HepG2 (cell line): Measurements from ENCODE around the gene FAM217B. TPM values are rescaled to one million over a fixed set of nuclear protein-coding genes. Genes with fewer than 3 reads are reported as not detected.

ENCODE experiments used
- ATAC-seq: fragments of 200-7000 bp; cut with Tn5 transposase; 3 replicates; pipeline ENCODE4 v1.9.1; 2020; ENCODE audit warnings: mild to moderate bottlenecking, moderate library complexity
- BruUV-seq: library from RNA; stranded (reverse); fragments of 400-500 nt; replicated peaks from 2 replicates; lab custom pipeline; 2021; lab: Mats Ljungman, UMichigan
- CTCF ChIA-PET: fragments of 300-600 bp; formaldehyde crosslinking; extraction: SDS; loops from one replicate; lab custom pipeline; 2021; ENCODE audit warnings: low total read pairs, inconsistent platforms, low intra/inter-chr PET ratio; lab: Yijun Ruan, JAX
- POLR2A ChIA-PET: fragments of 350-600 bp; sonication (Branson Sonifier 250); formaldehyde crosslinking; loops from one replicate; lab custom pipeline; 2020; ENCODE audit warnings: antibody characterized with exemption, inconsistent platforms; lab: Yijun Ruan, JAX
- DNase-seq: peaks from one replicate; pipeline ENCODE4 v3.0.0-alpha.2; 2015; ENCODE audit warnings: low spot score
- FAIRE-seq: peaks from 3 replicates; lab custom pipeline; 2011; peaks lifted over from hg19 to GRCh38; lab: Jason Lieb, UNC
- H2AFZ ChIP-seq: one replicate; pipeline ENCODE4 v1.6.1; 2011; ENCODE audit warnings: low read length, inconsistent platforms
- H3K27ac ChIP-seq: fragments of 300-600 bp; 3 replicates; pipeline ENCODE4 v1.8.0; 2011; ENCODE audit warnings: mixed run types, mild to moderate bottlenecking, mixed read lengths, low read length, inconsistent platforms; ENCODE audit not compliant: insufficient read depth; ENCODE audit errors: extremely low read length
- H3K27me3 ChIP-seq, 2 experiments: fragments of 200-600 bp in 1 of 2; 2 replicates in 1 of 2; 3 replicates in 1 of 2; pipeline versions ENCODE4 v1.6.0 to v1.8.0; 2011; ENCODE audit warnings: low read length in 2 of 2, mild to moderate bottlenecking in 2 of 2, moderate library complexity in 2 of 2, inconsistent platforms in 1 of 2; ENCODE audit not compliant: insufficient read depth in 2 of 2, control insufficient read depth in 1 of 2
- H3K36me3 ChIP-seq, 2 experiments: fragments of 200-600 bp in 1 of 2; replicated peaks in 1 of 2; 2 replicates in 1 of 2; 3 replicates in 1 of 2; pipeline versions ENCODE4 v1.5.1 to v1.8.0; 2011; ENCODE audit warnings: low read length in 2 of 2, inconsistent platforms in 1 of 2; ENCODE audit not compliant: insufficient read depth in 2 of 2, control insufficient read depth in 1 of 2
- H3K4me1 ChIP-seq: 2 replicates; pipeline ENCODE4 v1.5.1; 2012; ENCODE audit warnings: low read length, inconsistent platforms; ENCODE audit not compliant: insufficient read depth
- H3K4me2 ChIP-seq: 2 replicates; pipeline ENCODE4 v1.6.0; 2011; ENCODE audit warnings: low read depth, low read length, inconsistent platforms
- H3K4me3 ChIP-seq, 3 experiments: fragments of 200-600 bp in 1 of 3; sonication (generic), shearing (Covaris generic) in 1 of 3; replicated peaks in 1 of 3; 2 replicates each; pipeline ENCODE4 v1.5.1; 2011 to 2016; ENCODE audit warnings: low read length in 3 of 3, inconsistent platforms in 2 of 3, low read depth in 2 of 3, mild to moderate bottlenecking in 2 of 3, control low read depth in 1 of 3, mixed read lengths in 1 of 3; ENCODE audit not compliant: insufficient read depth in 1 of 3
- H3K79me2 ChIP-seq: one replicate; pipeline ENCODE4 v1.6.1; 2011; ENCODE audit warnings: low read length, inconsistent platforms; ENCODE audit not compliant: insufficient read depth
- H3K9ac ChIP-seq: 2 replicates; pipeline ENCODE4 v1.6.0; 2011; ENCODE audit warnings: mild to moderate bottlenecking, low read depth, low read length, inconsistent platforms; ENCODE audit not compliant: insufficient read depth
- H3K9me3 ChIP-seq: 2 replicates; pipeline ENCODE4 v1.5.1; 2012; ENCODE audit warnings: mild to moderate bottlenecking, low read length
- H4K20me1 ChIP-seq: 2 replicates; pipeline ENCODE4 v1.6.0; 2011; ENCODE audit warnings: inconsistent platforms, mild to moderate bottlenecking, low read length, moderate library complexity; ENCODE audit not compliant: insufficient read depth
- AKNA ChIP-seq: sonication (generic); formaldehyde crosslinking; IDR thresholded peaks from 2 replicates; pipeline ENCODE4 v1.4.0; 2020; ENCODE audit warnings: missing genetic modification reagents, borderline replicate concordance
- CTCF ChIP-seq: sonication (generic); formaldehyde crosslinking; IDR thresholded peaks from 2 replicates; pipeline ENCODE4 v1.5.0; 2020; ENCODE audit warnings: mild to moderate bottlenecking, missing genetic modification reagents, moderate library complexity
- GATAD2A ChIP-seq: IDR thresholded peaks from 2 replicates; pipeline ENCODE4 v1.6.1; 2016
- HINFP ChIP-seq: sonication (generic); formaldehyde crosslinking; IDR thresholded peaks from 2 replicates; pipeline ENCODE4 v1.4.0; 2020; ENCODE audit warnings: low read depth, mild to moderate bottlenecking, missing genetic modification reagents
- ISX ChIP-seq: sonication (generic); formaldehyde crosslinking; conservative IDR thresholded peaks from 2 replicates; pipeline ENCODE4 v1.5.0; 2020; ENCODE audit warnings: missing genetic modification reagents
- MAF1 ChIP-seq: sonication (generic); formaldehyde crosslinking; IDR thresholded peaks from 2 replicates; pipeline ENCODE4 v1.5.0; 2020; ENCODE audit warnings: missing genetic modification reagents, borderline replicate concordance
- RFX1 ChIP-seq: fragments of 450-650 bp; IDR thresholded peaks from 2 replicates; pipeline ENCODE4 v1.6.1; 2017
- RNF2 ChIP-seq: fragments of 450-650 bp; conservative IDR thresholded peaks from 2 replicates; pipeline ENCODE4 v1.6.1; 2016; ENCODE audit warnings: low read depth
- SMARCE1 ChIP-seq: fragments of 450-650 bp; IDR thresholded peaks from 2 replicates; pipeline ENCODE4 v1.6.1; 2017; ENCODE audit warnings: borderline replicate concordance
- SP1 ChIP-seq, 2 experiments: fragments of 450-650 bp in 1 of 2; sonication (generic) in 1 of 2; formaldehyde crosslinking in 1 of 2; IDR thresholded peaks; 2 replicates each; pipeline versions ENCODE4 v1.4.0 to v1.6.1; 2016 to 2020; ENCODE audit warnings: missing genetic modification reagents in 1 of 2
- TEAD2 ChIP-seq: sonication (generic); formaldehyde crosslinking; IDR thresholded peaks from 2 replicates; pipeline ENCODE4 v1.9.0; 2021; ENCODE audit warnings: missing genetic modification reagents
- ZNF616 ChIP-seq: sonication (generic); formaldehyde crosslinking; IDR thresholded peaks from 2 replicates; pipeline ENCODE4 v1.5.0; 2020; ENCODE audit warnings: low read depth, mild to moderate bottlenecking, missing genetic modification reagents
- ZNF678 ChIP-seq: sonication (generic); formaldehyde crosslinking; IDR thresholded peaks from 2 replicates; pipeline ENCODE4 v1.4.0; 2020; ENCODE audit warnings: mild to moderate bottlenecking, missing genetic modification reagents
- ZUFSP ChIP-seq: sonication (generic); formaldehyde crosslinking; IDR thresholded peaks from 2 replicates; pipeline ENCODE4 v1.9.0; 2021; ENCODE audit warnings: missing genetic modification reagents, mild to moderate bottlenecking, borderline replicate concordance
- WGBS: methylation state at CpG from one replicate; pipeline ENCODE4 v1.1.6; 2017; ENCODE audit warnings: low lambda C conversion rate; 5-methylcytosine and 5-hydroxymethylcytosine counted together
- in situ Hi-C: cut with HindIII; loops from 2 replicates; pipeline ENCODE4 v1.10.0; 2017; ENCODE audit warnings: low pct_unique_long_range_greater_than_20kb; ENCODE audit not compliant: extremely low pct_ligation_motif_present
- intact Hi-C: fragments of 100-400 bp; cut with micrococcal nuclease; formaldehyde crosslinking; loops from one replicate; pipeline ENCODE4 v1.10.0; 2022; ENCODE audit not compliant: unreplicated experiment
- polyA plus RNA-seq, 8 experiments: library from polyadenylated mRNA; depleted of rRNA in 3 of 8; stranded (reverse) in 7 of 8; unstranded in 1 of 8; fragments of >200 nt; fragmentation: Illumina TruSeq in 4 of 8; extraction: Trizol in 4 of 8; gene quantifications; 2 replicates each; pipeline versions ENCODE4 v1.2.1 to v1.2.3, GENCODE V29; 2011 to 2016; ENCODE audit warnings: low read depth in 4 of 8, missing spikeins in 1 of 8, mixed read lengths in 1 of 8; ENCODE audit not compliant: insufficient read depth in 1 of 8
- total RNA-seq, 5 experiments: library from RNA; depleted of rRNA; stranded (reverse); fragments of >200 nt; fragmentation: Illumina TruSeq; extraction: Trizol; gene quantifications; 2 replicates each; pipeline ENCODE4 v1.2.3, GENCODE V29; 2016; ENCODE audit warnings: low read depth in 1 of 5

The FAM217B gene
- total and polyA plus RNA-seq, 2 of the 13 experiments (the other 11 are each of a cell fraction or from before 2014, with no cell fraction given) = 11.1 to 14.3 TPM

- TF ChIP-seq ZNF678 (CRISPR knock-in tag) (no peak), CTCF (CRISPR knock-in tag) (no peak), SP1 (IDR thresholded peaks at IDR 0.05) (no peak), SP1 (CRISPR knock-in tag; IDR thresholded peaks at IDR 0.05) (no peak), AKNA (CRISPR knock-in tag) (no peak), ISX (CRISPR knock-in tag) (no peak), RFX1 (no peak), SMARCE1 (no peak)
These were observed 36.6 kb upstream of the FAM217B start (continued) for GRCh38 chr20:59903621-59904020.

- no peak for FAIRE-seq
- H3K27me3 ChIP-seq = no peaks in the 10 kb centered on the region
- CTCF ChIA-PET = no interaction called here
- no TSS peak for BruUV-seq
- H3K36me3 ChIP-seq = no peaks in the 10 kb centered on the region
- 35% methylated on average over 5 of the region's 5 CpGs for WGBS
- no peaks in the 10 kb centered on the region for H3K4me1 ChIP-seq
- H3K9me3 ChIP-seq = no peaks in the 10 kb centered on the region
- POLR2A ChIA-PET = no interaction called here
- ATAC-seq = no peak
- H2AFZ ChIP-seq = no peak overlapping the region
- no peak overlapping the region for H3K4me2 ChIP-seq
- H4K20me1 ChIP-seq = no peaks in the 10 kb centered on the region
- no peak overlapping the region for H3K4me3 ChIP-seq
- H3K79me2 ChIP-seq = no peaks in the 10 kb centered on the region
- DNase-seq = no peak
- intact Hi-C loops (no loop called here), in situ Hi-C loops (no loop called here)
- H3K9ac ChIP-seq = no peak overlapping the region
- no peak overlapping the region for H3K27ac ChIP-seq
- TF ChIP-seq GATAD2A (CRISPR knock-in tag) (no peak), TEAD2 (CRISPR knock-in tag) (no peak), MAF1 (CRISPR knock-in tag) (no peak), ZUFSP (CRISPR knock-in tag) (no peak), RNF2 (no peak), ZNF616 (no peak), HINFP (CRISPR knock-in tag) (no peak)
These were observed 31.3 kb upstream of the FAM217B start for GRCh38 chr20:59908855-59909254.
